ENCODE data around the gene CDK10.

The CDK10 gene

GRCh38 chr16:89646906-89647305, 39.6 kb upstream of the CDK10 start:
- Histone ChIP-seq H3K4me1 (ENCODE audit: low read length) (no peaks in the 10 kb centered on the region), H3F3A (ENCODE audit: insufficient read depth, low read length) (no peaks in the 10 kb centered on the region), H4K20me1 (ENCODE audit: insufficient read depth, low read length) (no peaks in the 10 kb centered on the region), H3K27me3 (replicated peaks; ENCODE audit: insufficient read depth, low read length) (0 out of 2 replicates have a peak, but pooled peaks cover under 1% of the 10 kb centered on the region), H3K36me3 (replicated peaks; ENCODE audit: insufficient read depth, low read length) (no peaks in the 10 kb centered on the region), H3K79me2 (ENCODE audit: low read length) (no peaks in the 10 kb centered on the region), H3K27ac (ENCODE audit: low read length) (no peak overlapping the region), H3K9ac (ENCODE audit: low read length) (no peak overlapping the region), H3K9me3 (replicated peaks; ENCODE audit: insufficient read depth, low read length) (no peaks in the 10 kb centered on the region), H3K9me2 (replicated peaks; ENCODE audit: insufficient read depth, low read length) (no peaks in the 10 kb centered on the region), H3K4me2 (ENCODE audit: low read depth, low read length) (no peak overlapping the region), H2AFZ (ENCODE audit: low read length) (no peak overlapping the region), H3K4me3 (ENCODE audit: low read length) (no peak overlapping the region)
- DNase-seq, result no peak
- no peak for TF ChIP-seq CTCF (IDR thresholded peaks at IDR 0.05; ENCODE audit: low read length)
- no peak for TF ChIP-seq EZH2 (optimal IDR thresholded peaks at IDR 0.05; ENCODE audit: low read depth, low read length)
- TF ChIP-seq EZH2phosphoT487 (IDR thresholded peaks at IDR 0.05; ENCODE audit: low read length), result no peak

GRCh38 chr16:89651584-89651983, 34.9 kb upstream of the CDK10 start:
- TF ChIP-seq EZH2phosphoT487 (IDR thresholded peaks at IDR 0.05; ENCODE audit: low read length), result no peak
- no peak for TF ChIP-seq CTCF (IDR thresholded peaks at IDR 0.05; ENCODE audit: low read length)
- no peak for TF ChIP-seq EZH2 (optimal IDR thresholded peaks at IDR 0.05; ENCODE audit: low read depth, low read length)
- no peaks in the 10 kb centered on the region for H3K36me3 ChIP-seq (replicated peaks; ENCODE audit: insufficient read depth, low read length)

GRCh38 chr16:89653656-89654295, 32.7 kb upstream of the CDK10 start:
- H3K4me2 ChIP-seq (ENCODE audit: low read depth, low read length), result no peak overlapping the region

More at GRCh38 chr16:89651584-89651983, 34.9 kb upstream of the CDK10 start:
- H3K4me1 ChIP-seq (ENCODE audit: low read length), result no peaks in the 10 kb centered on the region
- H3K9ac ChIP-seq (ENCODE audit: low read length), result no peak overlapping the region
- no peaks in the 10 kb centered on the region for H4K20me1 ChIP-seq (ENCODE audit: insufficient read depth, low read length)
- DNase-seq, result no peak
- no peak overlapping the region for H3K4me3 ChIP-seq (ENCODE audit: low read length)
- no peaks in the 10 kb centered on the region for H3K27me3 ChIP-seq (replicated peaks; ENCODE audit: insufficient read depth, low read length)
- no peaks in the 10 kb centered on the region for H3F3A ChIP-seq (ENCODE audit: insufficient read depth, low read length)
- H3K9me2 ChIP-seq (replicated peaks; ENCODE audit: insufficient read depth, low read length), result no peaks in the 10 kb centered on the region
- no peaks in the 10 kb centered on the region for H3K9me3 ChIP-seq (replicated peaks; ENCODE audit: insufficient read depth, low read length)
- no peak overlapping the region for H3K27ac ChIP-seq (ENCODE audit: low read length)
- no peak overlapping the region for H2AFZ ChIP-seq (ENCODE audit: low read length)
- H3K4me2 ChIP-seq (ENCODE audit: low read depth, low read length), result no peak overlapping the region
- peaks cover 16% of the 10 kb centered on the region for H3K79me2 ChIP-seq (ENCODE audit: low read length)

More at GRCh38 chr16:89653656-89654295, 32.7 kb upstream of the CDK10 start:
- TF ChIP-seq EZH2phosphoT487 (IDR thresholded peaks at IDR 0.05; ENCODE audit: low read length) (no peak), CTCF (IDR thresholded peaks at IDR 0.05; ENCODE audit: low read length) (no peak), EZH2 (optimal IDR thresholded peaks at IDR 0.05; ENCODE audit: low read depth, low read length) (no peak)
- DNase-seq, result no peak
- H3K27me3 ChIP-seq (replicated peaks; ENCODE audit: insufficient read depth, low read length), result no peaks in the 10 kb centered on the region
- no peak overlapping the region for H3K9ac ChIP-seq (ENCODE audit: low read length)
- no peak overlapping the region for H2AFZ ChIP-seq (ENCODE audit: low read length)
- no peaks in the 10 kb centered on the region for H3K36me3 ChIP-seq (replicated peaks; ENCODE audit: insufficient read depth, low read length)
- H3K79me2 ChIP-seq (ENCODE audit: low read length), result peaks cover 33% of the 10 kb centered on the region
- no peaks in the 10 kb centered on the region for H4K20me1 ChIP-seq (ENCODE audit: insufficient read depth, low read length)
- H3K27ac ChIP-seq (ENCODE audit: low read length), result no peak overlapping the region
- no peaks in the 10 kb centered on the region for H3F3A ChIP-seq (ENCODE audit: insufficient read depth, low read length)
- H3K4me1 ChIP-seq (ENCODE audit: low read length), result no peaks in the 10 kb centered on the region
- H3K4me3 ChIP-seq (ENCODE audit: low read length), result no peak overlapping the region
- no peaks in the 10 kb centered on the region for H3K9me3 ChIP-seq (replicated peaks; ENCODE audit: insufficient read depth, low read length)
- no peaks in the 10 kb centered on the region for H3K9me2 ChIP-seq (replicated peaks; ENCODE audit: insufficient read depth, low read length)
